ENCODE results near the gene NTHL1. TPM values are rescaled to one million over a fixed set of nuclear protein-coding genes. Genes with fewer than 3 reads are reported as not detected.
A peak's percentile ranks its signal among the peaks of the same experiment; 100 is the strongest.

Gene NTHL1
- total and polyA plus RNA-seq, 2 experiments from 2014 or later: 84.6 to 87.9 TPM

DNA sequence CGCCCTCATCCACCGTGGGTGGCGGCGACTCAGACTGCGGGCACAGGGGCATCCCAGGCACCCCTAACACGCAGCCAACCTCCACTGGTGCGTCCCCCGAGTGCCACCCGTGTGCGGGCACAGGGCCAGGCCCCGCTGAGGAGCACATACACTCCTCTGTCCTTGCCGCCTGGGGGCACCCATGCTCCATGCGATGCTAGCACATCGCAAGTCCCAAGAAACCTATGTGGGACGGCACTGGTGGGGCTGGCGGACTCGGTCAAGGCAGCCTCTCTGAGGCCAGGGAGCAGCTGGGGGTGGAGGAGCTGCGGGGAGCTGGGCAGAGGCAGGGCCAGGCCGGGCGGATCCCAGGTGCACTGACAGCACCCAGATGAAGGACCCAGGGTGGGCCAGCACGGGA, 42.0 kb downstream of the NTHL1 start:
- Histone ChIP-seq H3K4me3 (no peak overlapping the region), H3F3A (replicated peaks; ENCODE audit: low read depth) (peaks cover 33% of the 10 kb centered on the region; the same call in 1 of the 2 replicates), H2AFZ (no peak overlapping the region), H3K36me3 (ENCODE audit: insufficient read depth) (no peaks in the 10 kb centered on the region), H3K27me3 (ENCODE audit: insufficient read depth) (no peaks in the 10 kb centered on the region), H3K4me2 (no peak overlapping the region), H3K4me1 (ENCODE audit: insufficient read depth) (peaks cover 22% of the 10 kb centered on the region), H3K9me2 (ENCODE audit: insufficient read depth) (no peaks in the 10 kb centered on the region), H4K20me1 (replicated peaks; ENCODE audit: insufficient read depth) (peaks cover 36% of the 10 kb centered on the region), H3K27ac (ENCODE audit: low read depth) (no peak overlapping the region), H3K79me2 (replicated peaks; ENCODE audit: insufficient read depth) (peaks cover 42% of the 10 kb centered on the region)
- Mint-ChIP-seq H3K4me3 (no peak overlapping the region; the same call in 2 of the 3 replicates), H3K27ac (no peak overlapping the region), H3K9me3 (no peaks in the 10 kb centered on the region), H3K4me1 (peaks cover 37% of the 10 kb centered on the region), H3K27me3 (ENCODE audit: insufficient read depth, low read depth, poor library complexity) (peaks cover 13% of the 10 kb centered on the region), H3K36me3 (ENCODE audit: low read depth) (peaks cover 25% of the 10 kb centered on the region)
- ATAC-seq: peak; percentile 11
- peak; percentile 72 for DNase-seq (ENCODE audit: low spot score)
- no peak for TF ChIP-seq POLR2AphosphoS5 (IDR thresholded peaks at IDR 0.05; ENCODE audit: low read depth)
- no peak for TF ChIP-seq JUNB (IDR thresholded peaks at IDR 0.05; ENCODE audit: unreplicated experiment)
- TF ChIP-seq CREB1 (CRISPR knock-in tag; IDR thresholded peaks at IDR 0.05; ENCODE audit: low read depth): no peak
- TF ChIP-seq EZH2phosphoT487 (IDR thresholded peaks at IDR 0.05; ENCODE audit: unreplicated experiment): no peak
- TF ChIP-seq CTCF (conservative IDR thresholded peaks at IDR 0.05; ENCODE audit: low read depth in 2 of 2): peak; percentile 46 to 71
- TF ChIP-seq EZH2 (IDR thresholded peaks at IDR 0.05; ENCODE audit: low read depth, unreplicated experiment): no peak
- no peak for TF ChIP-seq ZNF114 (CRISPR knock-in tag; IDR thresholded peaks at IDR 0.05)
- TF ChIP-seq, protein P1, sequence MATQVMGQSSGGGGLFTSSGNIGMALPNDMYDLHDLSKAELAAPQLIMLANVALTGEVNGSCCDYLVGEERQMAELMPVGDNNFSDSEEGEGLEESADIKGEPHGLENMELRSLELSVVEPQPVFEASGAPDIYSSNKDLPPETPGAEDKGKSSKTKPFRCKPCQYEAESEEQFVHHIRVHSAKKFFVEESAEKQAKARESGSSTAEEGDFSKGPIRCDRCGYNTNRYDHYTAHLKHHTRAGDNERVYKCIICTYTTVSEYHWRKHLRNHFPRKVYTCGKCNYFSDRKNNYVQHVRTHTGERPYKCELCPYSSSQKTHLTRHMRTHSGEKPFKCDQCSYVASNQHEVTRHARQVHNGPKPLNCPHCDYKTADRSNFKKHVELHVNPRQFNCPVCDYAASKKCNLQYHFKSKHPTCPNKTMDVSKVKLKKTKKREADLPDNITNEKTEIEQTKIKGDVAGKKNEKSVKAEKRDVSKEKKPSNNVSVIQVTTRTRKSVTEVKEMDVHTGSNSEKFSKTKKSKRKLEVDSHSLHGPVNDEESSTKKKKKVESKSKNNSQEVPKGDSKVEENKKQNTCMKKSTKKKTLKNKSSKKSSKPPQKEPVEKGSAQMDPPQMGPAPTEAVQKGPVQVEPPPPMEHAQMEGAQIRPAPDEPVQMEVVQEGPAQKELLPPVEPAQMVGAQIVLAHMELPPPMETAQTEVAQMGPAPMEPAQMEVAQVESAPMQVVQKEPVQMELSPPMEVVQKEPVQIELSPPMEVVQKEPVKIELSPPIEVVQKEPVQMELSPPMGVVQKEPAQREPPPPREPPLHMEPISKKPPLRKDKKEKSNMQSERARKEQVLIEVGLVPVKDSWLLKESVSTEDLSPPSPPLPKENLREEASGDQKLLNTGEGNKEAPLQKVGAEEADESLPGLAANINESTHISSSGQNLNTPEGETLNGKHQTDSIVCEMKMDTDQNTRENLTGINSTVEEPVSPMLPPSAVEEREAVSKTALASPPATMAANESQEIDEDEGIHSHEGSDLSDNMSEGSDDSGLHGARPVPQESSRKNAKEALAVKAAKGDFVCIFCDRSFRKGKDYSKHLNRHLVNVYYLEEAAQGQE (IDR thresholded peaks at IDR 0.05; ENCODE audit: unreplicated experiment): no peak
- TF ChIP-seq ZNF331 (CRISPR knock-in tag; IDR thresholded peaks at IDR 0.05; ENCODE audit: low read depth): no peak

DNA sequence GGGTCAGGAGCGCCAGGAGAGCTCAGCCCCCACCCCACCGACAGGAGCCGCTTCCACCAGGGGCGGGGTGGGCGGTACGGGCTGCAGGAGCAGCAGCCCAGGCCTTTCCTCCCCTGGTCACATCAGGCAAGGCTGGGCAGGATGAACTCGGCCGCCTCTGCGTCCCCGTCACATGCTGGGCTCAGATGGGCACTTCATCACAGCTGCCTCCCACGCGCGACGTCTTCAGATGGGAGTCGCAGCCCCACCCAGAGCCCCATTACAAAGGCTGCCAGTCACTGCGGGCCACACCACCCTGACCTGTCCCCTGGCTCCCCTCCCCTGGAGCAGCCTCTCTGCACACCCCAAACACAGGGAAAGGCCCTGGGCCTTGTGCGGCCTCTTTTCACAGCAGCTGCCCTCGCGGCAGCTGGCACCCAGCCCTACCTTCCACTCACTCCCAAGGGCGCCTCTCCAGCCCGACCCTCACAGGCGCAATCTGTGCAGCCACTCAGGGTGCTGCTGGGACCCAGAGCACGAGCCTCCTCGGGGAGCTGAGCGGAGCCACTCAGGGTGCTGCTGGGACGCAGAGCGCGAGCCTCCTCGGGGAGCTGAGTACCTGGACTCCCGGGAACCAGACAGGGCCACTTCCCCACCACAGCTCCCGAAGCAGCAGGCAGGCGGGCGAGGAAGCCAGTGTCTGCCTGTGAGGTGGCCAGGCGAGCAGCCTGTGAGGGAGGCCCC, 42.7 kb downstream of the NTHL1 start:
- no peak for DNase-seq (ENCODE audit: low spot score)
- no peak for ATAC-seq
- H3F3A ChIP-seq (replicated peaks; ENCODE audit: low read depth): peaks cover 28% of the 10 kb centered on the region; the same call in 1 of the 2 replicates
- H3K79me2 ChIP-seq (replicated peaks; ENCODE audit: insufficient read depth): peaks cover 42% of the 10 kb centered on the region
- H3K4me1 ChIP-seq (ENCODE audit: insufficient read depth): peaks cover 18% of the 10 kb centered on the region
- Mint-ChIP-seq H3K27ac (no peak overlapping the region), H3K36me3 (ENCODE audit: low read depth) (peaks cover 29% of the 10 kb centered on the region), H3K4me1 (peaks cover 32% of the 10 kb centered on the region), H3K27me3 (ENCODE audit: insufficient read depth, low read depth, poor library complexity) (peaks cover 13% of the 10 kb centered on the region), H3K4me3 (no peak overlapping the region), H3K9me3 (no peaks in the 10 kb centered on the region)
- no peaks in the 10 kb centered on the region for H3K9me2 ChIP-seq (ENCODE audit: insufficient read depth)
- H3K4me3 ChIP-seq: no peak overlapping the region
- H3K27ac ChIP-seq (ENCODE audit: low read depth): no peak overlapping the region
- no peak overlapping the region for H2AFZ ChIP-seq
- H3K27me3 ChIP-seq (ENCODE audit: insufficient read depth): no peaks in the 10 kb centered on the region
- no peaks in the 10 kb centered on the region for H3K36me3 ChIP-seq (ENCODE audit: insufficient read depth)
- 0 out of 2 replicates have a peak overlapping the region, but pooled peaks have one; percentile 69 for H3K4me2 ChIP-seq
- peaks cover 38% of the 10 kb centered on the region for H4K20me1 ChIP-seq (replicated peaks; ENCODE audit: insufficient read depth)
- TF ChIP-seq, protein P1 (IDR thresholded peaks at IDR 0.05; ENCODE audit: unreplicated experiment): no peak
- TF ChIP-seq EZH2phosphoT487 (IDR thresholded peaks at IDR 0.05; ENCODE audit: unreplicated experiment) (no peak), POLR2AphosphoS5 (IDR thresholded peaks at IDR 0.05; ENCODE audit: low read depth) (no peak), STAT1 (IDR thresholded peaks at IDR 0.05; ENCODE audit: unreplicated experiment) (no peak), CTCF (conservative IDR thresholded peaks at IDR 0.05; ENCODE audit: low read depth in 2 of 2) (no peak), NANOG (IDR thresholded peaks at IDR 0.05; ENCODE audit: borderline replicate concordance) (no peak), EZH2 (IDR thresholded peaks at IDR 0.05; ENCODE audit: low read depth, unreplicated experiment) (no peak), JUNB (IDR thresholded peaks at IDR 0.05; ENCODE audit: unreplicated experiment) (no peak), ZNF114 (CRISPR knock-in tag; IDR thresholded peaks at IDR 0.05) (no peak), CREB1 (CRISPR knock-in tag; IDR thresholded peaks at IDR 0.05; ENCODE audit: low read depth) (no peak)

Measured in GM23338 (cell line).